ENCODE measurements around the gene PDXP.

PDXP gene

DNA sequence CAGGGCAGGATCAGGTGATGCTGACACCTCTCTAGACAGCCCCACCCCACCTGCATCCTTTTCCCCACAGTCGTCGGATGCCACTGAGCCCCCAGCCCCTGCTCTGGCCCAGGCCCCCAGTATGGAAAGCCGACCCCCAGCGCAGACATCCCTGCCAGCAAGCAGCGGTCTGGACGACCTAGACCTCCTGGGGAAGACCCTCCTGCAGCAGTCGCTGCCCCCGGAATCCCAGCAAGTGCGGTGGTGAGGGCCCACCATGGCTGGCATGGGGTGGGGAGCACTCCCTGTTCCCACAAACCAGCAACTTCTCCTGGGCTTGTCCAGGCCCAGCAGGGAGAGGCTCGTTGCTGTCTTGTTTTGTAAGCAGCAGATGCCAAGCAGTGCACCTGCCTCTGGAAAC lies 28.6 kb upstream of the PDXP start:
- FAIRE-seq, result no peak

DNA sequence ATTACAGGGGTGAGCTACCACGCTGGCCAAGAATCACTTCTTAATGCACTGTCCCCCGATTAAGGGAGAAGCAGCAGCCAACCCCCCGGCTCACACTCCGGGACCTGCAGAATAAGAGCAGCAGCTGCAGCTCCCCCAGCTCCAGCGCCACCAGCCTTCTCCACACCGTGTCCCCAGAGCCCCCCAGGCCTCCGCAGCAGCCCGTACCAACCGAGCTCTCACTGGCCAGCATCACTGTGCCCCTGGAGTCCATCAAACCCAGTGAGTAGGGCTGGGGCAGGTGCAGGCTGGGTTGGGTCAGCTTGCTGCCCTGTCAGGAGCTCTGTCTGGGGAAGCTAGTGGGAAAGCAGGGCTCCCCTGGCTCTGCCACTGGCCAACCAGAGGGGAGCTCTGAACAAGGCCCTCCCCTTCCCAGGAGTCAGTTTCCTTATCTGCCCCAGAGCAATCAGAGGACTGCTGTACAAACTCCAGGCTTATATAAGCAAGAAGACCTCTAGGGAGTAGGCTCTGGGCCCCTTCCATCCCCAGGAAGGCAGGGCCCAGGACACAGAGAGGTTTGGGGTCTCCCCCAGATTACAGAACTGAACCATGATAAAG lies 27.6 kb upstream of the PDXP start:
- FAIRE-seq, result no peak

DNA sequence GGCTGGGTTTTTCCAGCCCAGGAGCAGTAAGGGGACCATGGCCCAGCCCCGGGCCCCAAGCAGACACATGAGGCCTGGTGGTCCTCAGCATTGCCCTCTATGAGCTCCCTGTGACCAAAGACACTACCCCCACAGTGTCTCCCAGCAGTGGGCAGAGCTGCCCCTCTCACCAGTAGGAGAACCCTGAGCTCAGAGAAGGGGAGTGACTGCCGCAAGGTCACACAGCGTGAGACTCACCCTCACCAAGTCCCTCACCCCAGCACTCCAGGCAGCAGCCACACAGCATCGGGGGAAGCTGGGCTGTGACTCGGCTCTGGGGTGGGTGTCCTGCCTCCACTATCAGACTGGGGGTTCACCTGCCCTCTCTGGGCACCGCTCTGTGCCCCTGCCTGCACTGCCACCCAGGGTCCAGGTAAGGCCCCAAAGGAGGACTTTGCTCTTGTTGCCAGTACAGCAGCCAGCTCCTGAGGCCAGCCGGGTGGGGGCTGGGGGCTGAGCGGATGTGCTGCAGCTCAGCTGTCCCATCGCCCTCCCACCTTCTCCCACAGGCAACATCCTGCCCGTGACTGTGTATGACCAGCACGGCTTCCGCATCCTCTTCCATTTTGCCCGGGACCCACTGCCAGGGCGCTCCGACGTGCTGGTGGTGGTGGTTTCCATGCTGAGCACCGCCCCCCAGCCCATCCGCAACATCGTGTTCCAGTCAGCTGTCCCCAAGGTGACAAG lies 26.9 kb upstream of the PDXP start:
- no peak for FAIRE-seq

DNA sequence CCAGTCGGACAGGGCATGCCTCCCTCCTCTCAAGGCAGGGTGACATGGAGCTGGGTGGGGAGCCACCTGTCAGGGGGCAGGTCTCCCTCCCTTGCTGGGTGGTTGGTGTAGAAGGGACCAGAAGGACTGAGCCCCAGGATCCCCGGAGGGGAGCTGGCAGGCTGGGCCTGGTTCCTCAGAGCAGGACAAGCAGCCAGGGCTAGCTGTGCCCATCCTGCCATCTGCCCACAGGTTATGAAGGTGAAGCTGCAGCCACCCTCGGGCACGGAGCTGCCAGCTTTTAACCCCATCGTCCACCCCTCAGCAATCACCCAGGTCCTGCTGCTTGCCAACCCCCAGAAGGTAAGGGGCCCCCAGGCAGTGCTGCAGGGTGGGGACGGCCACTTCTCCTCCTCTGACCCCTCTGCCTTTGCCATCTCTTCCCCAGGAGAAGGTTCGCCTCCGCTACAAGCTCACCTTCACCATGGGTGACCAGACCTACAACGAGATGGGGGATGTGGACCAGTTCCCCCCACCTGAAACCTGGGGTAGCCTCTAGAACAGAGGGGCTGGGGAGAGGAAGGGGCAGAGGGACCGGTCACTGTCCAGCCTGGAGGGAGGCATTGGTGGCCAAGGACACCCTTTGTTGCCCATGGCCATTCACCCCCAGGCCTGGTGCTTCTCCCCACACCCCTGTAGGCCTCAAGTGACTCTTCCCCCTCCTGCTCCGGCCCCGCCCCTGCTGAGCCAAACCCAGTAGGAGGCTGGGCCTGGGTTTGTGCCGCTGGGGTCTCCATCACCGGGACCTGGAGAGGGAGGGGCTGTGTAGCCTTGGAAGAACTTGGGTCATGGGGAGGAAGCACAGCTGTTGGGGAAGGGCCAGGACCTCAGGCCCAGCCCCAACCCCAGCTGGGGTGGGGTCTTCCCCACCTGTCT lies 26.1 kb upstream of the PDXP start:
- no peak for FAIRE-seq

DNA sequence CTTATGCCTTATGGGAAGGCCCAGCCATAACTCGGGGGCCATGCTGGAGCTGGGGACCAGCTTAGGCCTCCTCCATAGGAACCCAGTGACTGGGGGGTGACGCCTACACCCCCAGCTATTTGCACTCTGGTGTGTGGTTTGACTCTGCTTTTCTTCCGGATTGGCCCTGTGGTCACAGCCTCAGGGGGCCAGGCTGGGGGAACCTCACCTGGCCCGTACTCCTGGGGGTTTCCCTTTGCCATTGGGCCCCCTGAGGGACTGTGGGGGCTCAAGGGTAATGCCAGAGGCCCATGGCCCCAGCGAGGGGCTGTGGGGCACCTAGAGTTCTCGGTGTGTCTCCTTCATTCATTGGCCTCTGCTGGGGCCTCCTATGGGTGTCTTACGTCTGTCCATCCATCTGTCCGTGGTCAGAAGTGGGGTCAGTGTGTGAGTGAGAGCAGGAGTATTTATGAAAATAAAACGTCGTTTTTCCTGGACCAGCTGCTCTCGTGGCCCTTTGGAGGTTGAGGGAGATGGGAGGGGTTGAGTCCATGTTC lies 25.4 kb upstream of the PDXP start:
- no peak for FAIRE-seq

DNA sequence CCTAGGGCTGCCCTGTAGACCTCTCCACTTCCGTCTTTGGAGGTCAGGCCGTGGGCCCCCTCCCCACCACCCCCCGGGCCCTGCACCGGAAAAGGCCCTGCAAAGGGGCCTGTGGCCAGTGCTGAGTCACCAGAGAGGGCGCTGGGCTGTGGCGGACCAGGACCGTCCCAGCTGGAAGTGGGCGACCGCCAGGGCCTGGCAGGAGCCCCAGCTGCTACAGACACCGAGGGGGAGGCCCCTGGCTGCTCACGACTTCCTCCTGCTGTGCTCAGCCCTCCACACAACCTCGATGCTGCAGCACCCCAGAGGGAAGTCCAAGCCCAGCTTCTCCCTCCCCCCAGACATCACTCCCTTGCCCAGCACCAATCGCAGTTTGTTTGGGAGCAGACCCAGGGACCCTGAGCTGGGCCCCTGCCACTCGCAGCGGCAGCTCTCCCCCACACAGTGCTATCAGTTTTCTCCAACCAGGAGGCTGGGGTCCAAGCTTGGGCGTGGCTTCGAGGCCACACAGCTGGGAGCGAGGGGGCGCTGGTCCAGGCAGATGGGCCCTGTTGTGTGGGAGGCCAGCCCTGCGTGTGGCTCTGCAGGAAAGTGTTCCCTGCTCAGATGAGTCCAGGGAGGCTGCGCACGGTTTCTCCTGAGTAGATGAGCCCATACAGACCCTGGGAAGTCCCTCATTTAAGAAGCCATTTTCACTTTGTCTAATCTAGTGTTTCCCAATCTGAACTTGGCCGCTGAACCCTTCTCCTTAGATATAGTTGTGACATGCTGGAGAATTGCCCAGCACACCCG lies 24.7 kb upstream of the PDXP start:
- FAIRE-seq, result no peak

DNA sequence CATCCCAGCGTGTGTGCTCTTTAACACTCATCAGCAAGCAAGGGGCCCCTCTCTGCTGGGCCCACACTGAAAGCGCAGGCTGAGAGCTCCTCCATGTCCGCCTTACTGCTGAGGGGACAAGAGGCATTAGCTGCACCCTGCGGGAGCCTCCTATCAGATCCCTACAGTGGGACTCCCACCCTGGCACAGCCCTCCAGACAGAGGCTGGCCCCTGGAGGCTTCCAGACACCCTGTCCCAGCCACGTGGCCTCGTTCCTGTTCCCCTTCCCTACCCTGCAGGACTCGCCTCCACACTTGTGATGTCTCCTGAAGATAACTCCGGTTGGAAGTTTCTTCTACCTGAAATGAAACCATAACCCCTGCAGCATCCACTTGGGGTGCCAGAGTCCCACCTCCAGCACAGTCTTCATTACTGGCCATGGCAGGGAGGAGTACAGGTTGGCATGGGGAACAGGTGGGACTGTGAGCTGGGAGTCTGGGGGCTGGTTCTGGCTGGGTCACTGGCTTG lies 24.1 kb upstream of the PDXP start:
- FAIRE-seq, result no peak

DNA sequence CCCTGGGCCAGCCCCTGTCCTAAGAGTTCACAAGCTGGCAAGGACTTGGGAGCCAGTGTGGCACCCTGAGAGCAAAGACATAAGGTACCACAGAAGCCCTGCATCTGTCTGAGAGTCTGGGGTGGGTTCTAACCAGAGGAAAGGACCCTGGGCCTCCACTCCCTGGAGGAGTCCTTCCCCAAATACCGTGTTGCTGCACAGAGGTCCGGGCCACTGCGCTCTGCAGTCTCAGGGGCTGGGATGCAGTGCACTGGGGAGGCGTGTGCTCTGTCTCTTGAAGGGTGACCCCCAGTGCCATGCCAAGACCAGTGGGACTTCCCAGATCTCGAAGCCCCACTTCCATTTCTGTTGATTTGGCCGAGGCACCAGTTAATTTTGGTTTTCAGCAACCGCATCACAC lies 23.4 kb upstream of the PDXP start:
- FAIRE-seq, result no peak

DNA sequence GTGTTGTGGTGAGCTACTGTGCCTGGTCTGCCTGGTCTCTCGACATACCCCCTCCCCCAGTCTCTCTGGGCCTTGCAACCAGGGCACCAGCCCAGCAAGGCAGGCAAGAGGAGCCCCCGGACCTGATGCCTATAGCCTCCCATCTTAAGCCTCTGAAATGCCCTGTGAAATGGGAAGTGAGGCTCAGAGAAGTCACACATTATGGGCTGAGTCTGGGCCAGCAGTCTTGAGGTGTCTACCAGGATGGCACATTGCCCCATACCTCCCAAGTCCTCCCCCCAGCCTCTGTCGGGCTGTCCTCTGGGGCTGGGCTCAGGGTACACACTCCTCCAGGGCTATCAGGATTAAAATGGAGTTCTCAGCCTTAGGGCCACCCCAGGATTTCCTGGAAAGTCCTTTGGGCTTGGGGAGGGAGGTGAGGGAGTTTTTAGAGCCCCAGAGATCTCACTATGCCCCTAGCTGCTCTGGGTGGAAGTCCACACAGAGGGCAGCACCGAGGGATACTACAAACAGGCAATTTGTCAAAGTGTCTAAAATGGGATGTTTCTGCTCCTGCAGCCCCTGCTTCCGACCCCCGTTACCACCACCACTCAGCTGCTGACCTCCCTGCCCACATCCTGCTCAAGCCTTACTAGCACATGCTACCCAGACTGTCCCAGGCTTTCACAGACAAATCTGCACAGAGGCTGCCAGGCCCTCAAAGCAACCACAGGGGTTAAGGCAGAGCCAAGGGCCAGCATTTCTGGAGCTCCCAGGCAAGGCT lies 22.2 kb upstream of the PDXP start:
- no peak for FAIRE-seq

DNA sequence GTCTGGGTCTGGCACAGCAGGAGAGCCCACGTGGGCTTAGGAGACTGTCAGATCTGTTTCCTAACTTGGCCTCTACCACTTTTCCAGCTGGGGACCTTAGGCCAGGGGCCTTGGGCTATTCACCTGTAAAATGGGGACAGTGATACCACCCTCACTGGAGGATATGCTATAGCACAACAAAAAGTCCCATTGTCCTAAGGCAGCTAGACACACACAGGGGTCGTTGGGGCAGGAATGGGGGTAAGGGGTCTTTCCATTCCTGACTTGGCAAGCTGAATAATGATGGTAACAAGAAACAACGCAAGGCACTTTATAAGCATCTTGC lies 21.6 kb upstream of the PDXP start:
- FAIRE-seq, result no peak

DNA sequence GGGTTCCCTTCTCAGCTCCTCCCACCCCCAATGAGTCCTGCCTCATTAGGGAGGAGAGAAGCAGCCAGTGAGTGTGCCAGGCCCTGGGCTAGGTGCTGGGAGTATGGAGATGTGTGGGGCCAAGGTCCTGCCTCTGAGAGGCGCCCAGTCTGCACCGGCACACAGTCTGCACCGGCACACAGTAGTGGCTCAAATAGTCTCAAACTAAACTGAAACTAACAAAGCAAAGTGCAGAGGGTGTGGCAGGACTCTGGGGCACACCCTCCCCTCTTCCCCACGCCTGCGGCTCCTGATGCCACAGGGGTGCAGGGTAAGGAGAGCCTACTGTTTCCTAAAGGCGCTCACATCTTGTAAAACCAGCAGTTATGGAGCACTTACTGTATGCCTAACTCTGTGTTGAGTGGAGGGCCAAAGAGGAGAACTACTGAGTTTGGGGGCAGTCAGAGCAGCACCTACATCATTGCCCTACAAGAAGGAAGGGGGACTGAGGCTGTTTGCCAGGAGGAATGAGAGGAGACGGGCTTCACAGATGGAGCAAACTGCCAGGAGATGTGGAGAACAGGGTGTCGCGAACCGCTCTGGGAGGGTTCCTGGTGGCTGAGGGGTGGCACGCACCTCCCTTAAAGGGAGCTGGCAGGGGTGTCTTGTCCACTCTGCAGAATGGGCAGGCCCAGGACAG lies 20.0 kb upstream of the PDXP start:
- no peak for FAIRE-seq

DNA sequence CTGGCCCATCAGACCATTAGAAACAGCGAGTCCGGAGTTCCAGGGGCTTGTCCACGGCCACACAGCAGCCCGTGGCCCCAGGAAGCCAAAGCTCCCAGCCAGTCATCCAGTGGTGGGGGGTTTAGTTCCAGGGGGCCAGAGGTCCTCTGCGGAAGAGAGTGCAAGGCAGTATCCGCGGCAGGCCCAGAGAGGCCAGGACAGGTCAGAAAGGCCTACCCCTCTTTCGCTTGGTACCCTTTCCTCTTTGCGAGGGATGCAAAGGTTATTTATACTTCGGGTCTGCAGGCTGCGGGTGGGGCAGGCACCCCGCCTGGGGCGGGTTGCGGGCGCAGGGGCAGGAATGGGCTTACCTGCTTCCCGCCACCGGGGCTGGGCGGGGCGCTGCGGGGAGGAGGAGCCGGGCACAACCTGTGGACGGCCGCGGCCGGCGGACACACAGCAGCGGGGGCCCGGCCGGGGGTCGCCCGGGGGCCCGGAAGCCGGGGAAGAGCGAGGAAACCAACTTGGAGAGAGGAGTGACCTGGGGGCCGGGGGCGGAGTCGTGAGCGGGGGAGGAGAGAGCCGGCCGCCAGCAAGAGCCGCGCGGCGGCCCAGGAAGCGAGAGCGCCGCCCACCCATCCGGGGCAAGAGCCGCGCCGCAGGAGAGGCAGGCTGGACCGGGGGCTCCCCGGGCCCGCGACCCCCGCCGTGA lies 19.3 kb upstream of the PDXP start, which contains the start of gene SH3BP1:
Gene SH3BP1, plus strand, starts transcription at position 600 of the 691 bp plus-strand sequence. CDS start 119 bp downstream, outside the sequence.
- no peak for FAIRE-seq

DNA sequence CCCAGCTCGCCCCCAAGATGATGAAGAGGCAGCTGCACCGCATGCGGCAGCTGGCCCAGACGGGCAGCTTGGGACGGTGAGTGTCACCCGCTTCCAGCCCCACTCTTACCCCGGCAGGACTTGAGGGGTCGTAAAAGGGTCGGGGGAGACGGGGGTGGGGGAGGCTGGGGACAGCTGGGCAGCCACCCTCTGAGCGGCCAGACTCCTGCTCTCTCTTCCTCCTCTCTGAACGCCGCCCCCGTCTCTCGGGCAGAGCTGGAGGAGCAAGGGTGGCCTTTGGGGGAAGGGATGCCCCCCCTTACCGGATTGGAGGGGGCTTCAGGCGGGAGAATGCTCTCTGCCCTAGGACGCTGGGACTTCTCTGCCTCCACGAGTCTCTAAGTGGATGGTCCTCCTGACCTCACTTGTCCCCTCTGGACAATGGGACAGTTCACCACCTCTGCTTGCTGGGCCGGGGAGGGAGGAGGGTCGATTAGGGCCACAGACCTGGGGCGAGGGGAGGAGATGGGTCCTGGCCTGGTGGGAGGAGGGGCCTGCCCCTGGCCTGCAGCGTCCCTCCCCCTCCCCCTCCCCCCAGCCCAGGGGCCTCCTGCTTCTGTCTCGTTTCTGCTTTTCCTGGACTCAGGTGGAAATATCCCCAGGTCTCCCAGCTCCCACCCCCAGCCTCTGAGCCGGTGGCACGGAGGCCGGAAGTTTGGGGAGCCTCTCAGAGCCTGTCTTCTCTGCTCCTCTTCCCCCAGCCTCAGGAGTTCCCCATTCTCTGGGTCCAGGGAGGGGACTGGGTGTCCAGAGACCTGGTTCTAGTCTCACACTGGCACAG lies 18.5 kb upstream of the PDXP start:
- FAIRE-seq, result no peak

DNA sequence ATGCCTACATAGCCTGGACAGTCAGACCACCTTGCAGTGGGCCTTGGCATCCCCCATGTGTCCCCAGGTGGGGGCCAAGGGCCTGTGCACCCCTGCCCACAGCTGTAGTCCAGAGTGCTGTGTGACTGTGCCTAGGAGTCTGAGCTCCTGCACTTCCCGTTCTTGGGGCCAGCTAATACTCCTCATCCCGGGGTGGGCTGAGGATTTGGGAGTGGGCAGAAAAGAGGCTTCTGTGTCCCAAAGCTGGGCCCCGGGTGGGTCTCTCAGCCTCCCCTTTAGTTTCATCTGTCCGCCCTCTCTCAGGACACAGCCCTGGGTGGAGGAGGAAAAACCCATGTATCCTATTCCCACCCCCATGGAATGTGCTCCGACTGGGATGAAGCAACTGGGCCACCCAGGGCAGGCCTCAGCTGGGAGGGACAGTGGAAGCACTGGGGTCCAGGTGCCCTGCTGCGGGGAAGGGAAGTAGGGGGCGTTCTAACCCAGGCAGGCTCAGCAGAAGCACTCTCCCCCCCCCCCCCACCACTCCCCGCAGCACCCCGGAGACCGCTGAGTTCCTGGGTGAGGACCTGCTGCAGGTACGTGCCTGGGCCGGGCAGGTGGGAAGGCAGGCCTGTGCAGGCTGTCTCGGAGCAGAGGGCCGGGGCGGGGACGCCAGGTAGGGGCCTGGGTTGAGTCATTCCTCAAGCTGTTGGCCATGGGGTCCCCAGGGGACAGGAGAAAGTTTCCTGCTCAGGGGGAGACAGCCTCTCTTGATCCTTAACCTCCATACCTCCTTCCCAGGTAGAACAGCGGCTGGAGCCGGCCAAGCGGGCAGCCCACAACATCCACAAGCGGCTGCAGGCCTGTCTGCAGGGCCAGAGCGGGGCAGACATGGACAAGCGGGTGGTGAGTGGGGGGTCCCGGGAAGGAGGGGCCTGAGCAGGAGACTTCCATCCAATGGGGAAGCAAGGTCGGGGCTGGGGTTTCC lies 17.6 kb upstream of the PDXP start:
- no peak for FAIRE-seq

DNA sequence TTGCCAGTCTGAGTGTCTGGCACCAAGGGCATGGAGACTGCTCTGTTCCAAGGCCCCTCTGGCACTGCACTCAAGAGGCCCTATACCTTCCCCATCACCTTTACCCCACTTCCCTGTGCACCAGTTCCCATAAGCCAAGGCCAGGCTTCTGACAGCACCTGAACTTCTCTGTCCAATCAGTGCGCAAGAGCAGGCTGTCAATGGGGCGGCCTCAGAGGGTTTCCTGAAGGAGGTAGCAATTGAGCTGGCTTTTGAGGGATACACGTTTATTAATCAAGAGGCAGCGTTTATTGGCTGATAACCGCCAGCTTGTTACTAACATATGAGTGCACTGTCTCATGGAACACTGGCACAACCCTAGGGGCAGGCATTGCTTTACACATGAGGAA lies 17.0 kb upstream of the PDXP start:
- FAIRE-seq, result no peak

DNA sequence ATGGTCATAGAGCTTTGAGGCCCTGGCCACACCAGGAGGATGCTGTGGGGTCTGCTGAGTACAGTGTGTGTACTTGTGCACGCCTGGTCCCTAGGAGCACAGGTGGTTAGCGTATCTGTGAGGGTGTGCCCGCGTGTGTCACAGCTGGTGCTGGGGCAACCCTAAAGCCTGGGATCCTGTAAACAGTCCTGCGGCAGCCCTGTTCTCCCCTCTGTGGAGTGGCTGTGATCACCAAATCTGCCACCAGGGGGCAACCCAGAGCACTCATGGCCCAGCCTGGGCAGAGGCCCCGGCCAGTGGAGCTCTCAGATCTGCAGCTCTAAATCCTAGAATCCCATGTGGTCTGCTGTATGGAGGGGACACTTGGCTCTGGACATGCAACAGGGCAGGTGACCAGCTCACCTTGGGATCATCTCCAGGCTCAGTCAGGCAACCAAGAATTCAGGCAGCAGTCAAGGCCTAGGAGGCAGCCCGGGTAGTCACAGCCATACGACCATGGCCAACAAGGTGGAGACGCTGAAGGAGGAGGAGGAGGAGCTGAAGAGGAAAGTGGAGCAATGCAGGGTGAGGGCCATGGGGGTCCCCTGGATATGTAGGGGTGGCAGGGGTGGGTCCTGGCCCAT lies 15.2 kb upstream of the PDXP start:
- no peak for FAIRE-seq

DNA sequence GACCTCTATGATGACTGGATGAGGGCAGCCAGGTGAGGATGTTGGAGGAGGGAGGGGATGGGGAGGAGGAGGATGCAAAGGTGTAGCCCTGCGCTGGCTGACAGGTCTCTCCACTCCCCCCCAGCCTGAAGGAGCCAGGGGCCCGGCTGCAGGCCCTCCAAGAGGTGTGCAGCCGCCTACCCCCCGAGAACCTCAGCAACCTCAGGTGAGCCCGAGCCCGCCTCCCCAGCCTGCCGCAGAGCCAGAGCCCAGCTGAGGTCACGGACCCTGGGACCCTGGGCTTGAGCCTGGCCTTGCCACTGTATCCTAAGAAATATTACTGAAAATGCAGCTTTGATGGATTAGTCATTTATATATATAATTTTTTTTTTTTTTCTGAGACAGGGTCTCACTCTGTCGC lies 11.2 kb upstream of the PDXP start:
- no peak for FAIRE-seq

DNA sequence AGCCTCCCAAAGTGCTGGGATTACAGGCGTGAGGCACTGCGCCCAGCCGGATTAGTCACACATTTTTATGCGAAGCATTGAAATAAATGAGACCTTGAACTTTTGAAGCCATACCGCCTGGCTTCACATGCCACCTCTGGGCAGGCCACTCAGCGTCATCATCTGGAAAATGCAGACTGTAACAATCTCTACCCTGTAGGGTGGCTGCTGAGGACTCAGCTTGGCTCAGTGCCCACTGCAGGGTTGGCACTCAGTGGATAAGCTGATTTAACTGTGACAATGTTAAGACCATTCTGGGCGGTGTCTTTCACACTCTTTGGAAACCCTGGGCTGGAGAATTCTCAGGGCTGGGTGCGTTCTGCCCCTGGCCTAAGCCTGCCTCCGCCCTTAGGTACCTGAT lies 10.6 kb upstream of the PDXP start:
- no peak for FAIRE-seq
